ENCODE measurements around the gene GRIN1.

The GRIN1 gene

DNA sequence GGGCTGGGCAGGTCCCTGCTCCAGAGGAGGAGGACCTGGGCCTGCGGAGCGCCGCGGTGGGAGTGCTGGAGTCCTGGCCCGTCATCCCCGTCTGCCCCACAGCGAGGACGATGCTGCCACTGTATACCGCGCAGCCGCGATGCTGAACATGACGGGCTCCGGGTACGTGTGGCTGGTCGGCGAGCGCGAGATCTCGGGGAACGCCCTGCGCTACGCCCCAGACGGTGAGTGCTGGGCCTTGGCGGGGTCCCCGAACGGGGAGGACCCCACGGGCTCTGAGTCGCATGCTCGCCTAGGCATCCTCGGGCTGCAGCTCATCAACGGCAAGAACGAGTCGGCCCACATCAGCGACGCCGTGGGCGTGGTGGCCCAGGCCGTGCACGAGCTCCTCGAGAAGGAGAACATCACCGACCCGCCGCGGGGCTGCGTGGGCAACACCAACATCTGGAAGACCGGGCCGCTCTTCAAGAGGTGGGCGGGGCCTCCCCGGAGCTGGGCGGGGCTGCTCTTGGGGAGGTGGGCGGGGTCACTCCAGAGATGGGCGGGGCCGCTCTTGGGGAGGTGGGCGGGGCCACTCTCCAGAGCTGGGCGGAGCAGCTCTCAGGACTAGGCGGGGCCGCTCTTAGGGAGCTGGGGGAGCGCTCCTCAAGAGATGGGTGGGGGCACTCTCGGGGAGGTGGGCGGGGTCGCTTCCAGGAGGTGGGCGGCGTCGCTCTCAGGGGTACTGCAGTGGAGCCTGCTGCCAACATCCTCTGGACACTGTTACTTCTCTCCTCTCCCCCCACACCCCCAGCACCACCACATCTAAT, 17.8 kb downstream of the GRIN1 start:
- peak; percentile 51 for DNase-seq (ENCODE audit: low read depth)
- H3K4me3 ChIP-seq (ENCODE audit: low read depth, low read length): peak overlapping the region; percentile 43
- TF ChIP-seq, protein P1, sequence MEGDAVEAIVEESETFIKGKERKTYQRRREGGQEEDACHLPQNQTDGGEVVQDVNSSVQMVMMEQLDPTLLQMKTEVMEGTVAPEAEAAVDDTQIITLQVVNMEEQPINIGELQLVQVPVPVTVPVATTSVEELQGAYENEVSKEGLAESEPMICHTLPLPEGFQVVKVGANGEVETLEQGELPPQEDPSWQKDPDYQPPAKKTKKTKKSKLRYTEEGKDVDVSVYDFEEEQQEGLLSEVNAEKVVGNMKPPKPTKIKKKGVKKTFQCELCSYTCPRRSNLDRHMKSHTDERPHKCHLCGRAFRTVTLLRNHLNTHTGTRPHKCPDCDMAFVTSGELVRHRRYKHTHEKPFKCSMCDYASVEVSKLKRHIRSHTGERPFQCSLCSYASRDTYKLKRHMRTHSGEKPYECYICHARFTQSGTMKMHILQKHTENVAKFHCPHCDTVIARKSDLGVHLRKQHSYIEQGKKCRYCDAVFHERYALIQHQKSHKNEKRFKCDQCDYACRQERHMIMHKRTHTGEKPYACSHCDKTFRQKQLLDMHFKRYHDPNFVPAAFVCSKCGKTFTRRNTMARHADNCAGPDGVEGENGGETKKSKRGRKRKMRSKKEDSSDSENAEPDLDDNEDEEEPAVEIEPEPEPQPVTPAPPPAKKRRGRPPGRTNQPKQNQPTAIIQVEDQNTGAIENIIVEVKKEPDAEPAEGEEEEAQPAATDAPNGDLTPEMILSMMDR (conservative IDR thresholded peaks at IDR 0.05; ENCODE audit: low read depth, low read length): no peak

DNA sequence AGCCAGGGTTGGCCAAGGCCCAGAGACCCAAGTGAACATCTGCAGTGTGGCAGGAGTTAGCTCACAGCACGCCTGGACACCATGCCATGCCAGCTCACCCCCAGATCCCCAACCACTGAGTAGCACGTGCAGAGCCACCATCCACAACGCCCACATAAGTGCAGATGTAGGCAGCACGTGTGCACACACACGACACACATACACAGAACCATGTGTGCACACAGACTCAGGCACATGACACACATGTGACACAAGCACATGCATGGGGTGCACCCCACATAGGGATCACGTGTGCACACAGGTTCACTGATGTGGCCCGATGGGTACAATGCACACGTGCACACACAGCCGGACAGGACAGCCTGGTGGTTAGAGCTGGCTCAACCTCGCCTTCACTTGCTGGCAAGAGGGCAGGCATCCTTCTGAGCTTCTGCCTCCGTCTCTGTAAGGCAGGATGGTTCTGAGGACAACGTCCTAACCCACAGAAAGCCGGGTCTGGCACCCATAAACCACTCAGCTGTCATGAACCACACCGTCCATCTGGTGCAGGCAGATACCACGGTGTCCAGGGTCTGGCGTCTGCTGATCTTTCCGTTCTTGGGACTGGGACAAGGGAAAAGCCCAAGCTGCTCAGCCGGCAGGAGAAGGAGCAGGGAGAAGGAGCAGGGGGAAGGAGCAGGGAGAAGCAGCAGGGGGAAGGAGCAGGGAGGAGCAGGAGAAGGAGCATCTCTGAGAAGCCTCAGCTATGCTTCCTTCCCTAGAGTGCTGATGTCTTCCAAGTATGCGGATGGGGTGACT, 18.9 kb downstream of the GRIN1 start:
- TF ChIP-seq, protein P1 (conservative IDR thresholded peaks at IDR 0.05; ENCODE audit: low read depth, low read length): no peak
- DNase-seq (ENCODE audit: low read depth): no peak
- no peak overlapping the region for H3K4me3 ChIP-seq (ENCODE audit: low read depth, low read length)

DNA sequence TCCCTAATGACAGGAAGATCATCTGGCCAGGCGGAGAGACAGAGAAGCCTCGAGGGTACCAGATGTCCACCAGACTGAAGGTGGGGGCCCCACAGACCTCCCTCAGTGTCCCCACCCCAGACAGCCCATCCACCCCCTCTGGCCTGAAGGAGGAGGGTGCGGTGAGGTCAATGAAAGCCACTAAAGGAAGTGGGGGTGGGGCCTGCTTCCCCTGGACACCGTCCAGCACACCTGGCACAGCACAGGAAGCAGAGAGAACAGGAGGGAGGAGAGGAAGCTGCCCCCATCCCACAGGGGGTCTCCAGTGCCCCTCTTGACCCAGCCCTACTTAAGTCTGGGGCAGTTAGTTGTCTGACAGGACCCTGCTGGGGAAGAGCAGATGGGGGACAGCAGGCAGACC, 19.7 kb downstream of the GRIN1 start:
- H3K4me3 ChIP-seq (ENCODE audit: low read depth, low read length): no peak overlapping the region
- TF ChIP-seq, protein P1 (conservative IDR thresholded peaks at IDR 0.05; ENCODE audit: low read depth, low read length): no peak
- DNase-seq (ENCODE audit: low read depth): no peak

DNA sequence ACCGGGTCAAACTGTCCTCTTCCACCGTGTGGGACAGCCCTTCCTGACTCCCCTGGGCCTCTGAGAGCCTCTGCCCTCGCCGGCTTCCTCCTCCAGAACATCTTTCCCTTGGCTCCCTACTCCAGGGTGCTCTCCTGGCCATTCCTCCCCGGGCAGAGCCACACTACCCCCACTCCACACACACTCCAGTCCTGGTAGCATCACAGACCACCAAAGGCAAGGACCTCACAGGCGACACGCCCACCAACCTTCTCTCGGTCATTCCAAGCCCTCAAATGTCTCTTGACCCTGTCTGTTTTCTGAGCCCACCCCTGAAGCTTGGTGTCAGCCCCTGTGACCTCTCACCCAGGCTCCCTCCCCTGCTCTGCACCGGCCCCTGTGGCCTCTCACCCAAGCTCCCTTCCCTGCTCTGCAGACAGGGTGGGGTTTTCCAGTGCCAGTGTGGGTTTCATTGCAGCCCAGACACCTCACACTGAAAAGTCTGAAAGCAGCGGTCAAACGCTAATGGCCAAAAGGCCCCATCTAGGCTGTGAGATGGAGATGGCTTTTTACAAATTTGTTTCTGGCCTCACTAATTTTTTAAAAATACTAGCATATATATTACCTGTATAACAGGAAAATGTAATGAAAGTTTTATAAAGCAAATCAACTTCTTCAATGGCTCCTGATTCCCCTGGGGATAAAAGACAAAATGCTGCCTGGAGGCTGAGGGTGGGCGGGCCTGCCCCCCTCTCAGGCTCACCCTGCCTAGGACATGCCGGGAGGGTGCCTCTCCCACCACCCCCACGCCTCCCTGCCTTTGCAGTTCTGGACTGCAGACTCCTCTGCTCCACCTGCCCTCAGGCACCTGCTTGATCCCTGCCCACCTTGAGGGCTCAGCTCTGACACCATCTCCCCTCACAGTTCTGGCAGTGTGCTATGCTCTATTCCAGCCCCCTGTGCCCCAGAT, 20.4 kb downstream of the GRIN1 start:
- no peak for DNase-seq (ENCODE audit: low read depth)
- TF ChIP-seq, protein P1 (conservative IDR thresholded peaks at IDR 0.05; ENCODE audit: low read depth, low read length): no peak
- H3K4me3 ChIP-seq (ENCODE audit: low read depth, low read length): no peak overlapping the region

DNA sequence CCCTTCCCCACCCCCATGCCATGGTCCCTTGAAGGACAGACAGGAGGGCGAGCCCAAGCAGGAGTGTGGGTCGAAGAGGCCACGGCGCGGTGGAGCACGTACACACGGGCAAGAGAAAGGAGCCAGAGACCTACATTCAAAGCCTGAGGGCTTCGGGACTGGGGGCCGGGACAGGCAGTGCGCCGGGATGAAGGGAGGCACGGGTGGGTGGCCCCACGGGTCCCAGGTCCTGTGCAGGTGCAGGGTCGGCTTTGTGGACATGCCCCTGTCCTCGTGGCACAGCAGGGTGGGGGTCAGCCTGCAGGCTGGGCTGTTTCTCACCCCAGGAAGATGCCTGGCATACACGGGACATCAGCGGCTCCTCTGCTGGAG, 21.1 kb downstream of the GRIN1 start:
- no peak overlapping the region for H3K4me3 ChIP-seq (ENCODE audit: low read depth, low read length)
- DNase-seq (ENCODE audit: low read depth): no peak
- TF ChIP-seq, protein P1 (conservative IDR thresholded peaks at IDR 0.05; ENCODE audit: low read depth, low read length): no peak

DNA sequence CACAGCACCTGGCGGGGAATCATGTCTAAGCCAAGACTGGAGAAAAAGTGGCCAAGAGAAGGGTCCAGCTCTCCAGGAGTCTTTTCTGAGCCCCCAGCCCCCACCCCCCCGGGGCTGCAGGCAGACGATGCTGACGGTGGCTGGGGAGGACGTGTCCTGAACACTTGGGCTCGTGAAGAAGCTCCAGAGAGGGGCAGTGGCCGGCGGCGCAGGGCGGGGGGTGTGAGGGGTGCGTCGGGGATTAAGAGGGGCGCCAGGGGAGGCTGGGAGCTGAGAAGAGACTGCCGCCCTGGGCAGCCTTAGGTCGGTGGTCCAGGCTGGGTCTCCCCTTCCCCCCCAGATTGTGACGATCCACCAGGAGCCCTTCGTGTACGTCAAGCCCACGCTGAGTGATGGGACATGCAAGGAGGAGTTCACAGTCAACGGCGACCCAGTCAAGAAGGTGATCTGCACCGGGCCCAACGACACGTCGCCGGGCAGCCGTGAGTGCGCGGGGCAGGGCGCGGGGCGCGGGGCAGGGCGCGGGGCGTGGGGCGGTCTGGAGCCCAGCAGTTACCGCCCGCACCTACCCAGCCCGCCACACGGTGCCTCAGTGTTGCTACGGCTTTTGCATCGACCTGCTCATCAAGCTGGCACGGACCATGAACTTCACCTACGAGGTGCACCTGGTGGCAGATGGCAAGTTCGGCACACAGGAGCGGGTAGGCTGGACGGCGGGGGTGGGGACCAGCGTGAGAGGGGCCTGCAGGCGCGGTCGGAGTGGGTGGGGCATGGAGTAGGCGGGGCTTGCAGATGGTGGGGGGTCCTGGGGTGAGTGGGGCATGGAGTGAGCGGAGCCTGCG, 22.0 kb downstream of the GRIN1 start:
- H3K4me3 ChIP-seq (ENCODE audit: low read depth, low read length): no peak overlapping the region
- no peak for DNase-seq (ENCODE audit: low read depth)
- TF ChIP-seq, protein P1 (conservative IDR thresholded peaks at IDR 0.05; ENCODE audit: low read depth, low read length): no peak

Measured in choroid plexus epithelial cell (primary cell).